Ovary (tissue), 3 donors: ENCODE data around the gene TPM2.

Experiments
- EP300 ChIP-seq: sonication (generic); formaldehyde crosslinking; IDR thresholded peaks from one replicate; pipeline ENCODE4 v1.6.1; 2017; ENCODE audit warnings: antibody characterized with exemption
- POLR2A ChIP-seq: fragments of 450-650 bp; IDR thresholded peaks from one replicate; pipeline ENCODE4 v1.6.1; 2017; ENCODE audit warnings: antibody characterized with exemption, mild to moderate bottlenecking, moderate library complexity
- TF ChIP-seq, protein P1 (sequence below), 3 donors: fragments of 450-650 bp in 2 of 3; fragments of 200-600 bp in 1 of 3; IDR thresholded peaks; one replicate each; pipeline versions ENCODE4 v1.5.1 to v1.8.0; 2016 to 2022; ENCODE audit warnings: antibody characterized with exemption in 3 of 3, mild to moderate bottlenecking in 1 of 3
- donor health status: DM: no; HTN: no; CAD: no.

DNA sequence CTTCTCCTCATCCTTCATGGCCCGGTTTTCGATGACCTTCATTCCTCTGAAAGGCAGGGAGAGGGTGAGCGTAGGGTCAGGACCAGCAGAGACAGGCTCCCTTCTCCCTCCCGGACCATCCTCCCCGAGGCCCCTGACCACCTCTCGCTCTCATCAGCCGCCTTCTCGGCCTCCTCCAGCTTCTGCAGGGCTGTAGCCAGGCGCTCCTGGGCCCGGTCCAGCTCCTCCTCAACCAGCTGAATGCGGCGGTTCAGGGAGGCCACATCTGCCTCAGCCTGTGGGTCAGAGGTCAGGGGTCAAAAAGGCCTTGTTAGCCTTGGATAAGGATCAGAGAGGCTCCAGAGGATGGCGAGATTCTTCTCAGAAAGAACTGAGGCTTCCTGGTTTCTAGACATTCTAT is 4.2 kb downstream of the TPM2 start:
- TF ChIP-seq, protein P1, sequence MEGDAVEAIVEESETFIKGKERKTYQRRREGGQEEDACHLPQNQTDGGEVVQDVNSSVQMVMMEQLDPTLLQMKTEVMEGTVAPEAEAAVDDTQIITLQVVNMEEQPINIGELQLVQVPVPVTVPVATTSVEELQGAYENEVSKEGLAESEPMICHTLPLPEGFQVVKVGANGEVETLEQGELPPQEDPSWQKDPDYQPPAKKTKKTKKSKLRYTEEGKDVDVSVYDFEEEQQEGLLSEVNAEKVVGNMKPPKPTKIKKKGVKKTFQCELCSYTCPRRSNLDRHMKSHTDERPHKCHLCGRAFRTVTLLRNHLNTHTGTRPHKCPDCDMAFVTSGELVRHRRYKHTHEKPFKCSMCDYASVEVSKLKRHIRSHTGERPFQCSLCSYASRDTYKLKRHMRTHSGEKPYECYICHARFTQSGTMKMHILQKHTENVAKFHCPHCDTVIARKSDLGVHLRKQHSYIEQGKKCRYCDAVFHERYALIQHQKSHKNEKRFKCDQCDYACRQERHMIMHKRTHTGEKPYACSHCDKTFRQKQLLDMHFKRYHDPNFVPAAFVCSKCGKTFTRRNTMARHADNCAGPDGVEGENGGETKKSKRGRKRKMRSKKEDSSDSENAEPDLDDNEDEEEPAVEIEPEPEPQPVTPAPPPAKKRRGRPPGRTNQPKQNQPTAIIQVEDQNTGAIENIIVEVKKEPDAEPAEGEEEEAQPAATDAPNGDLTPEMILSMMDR (IDR thresholded peaks at IDR 0.05), result no peak
- TF ChIP-seq POLR2A (no peak), EP300 (no peak)
